Hepatocyte (in vitro differentiated cells): ENCODE measurements around the gene PYM1. TPM values are rescaled to one million over a fixed set of nuclear protein-coding genes. Genes with fewer than 3 reads are reported as not detected.
"Not testable (repeated sequence)": the region's sequence is repeated elsewhere in the genome, so short reads cannot be mapped to it uniquely, and the experiment has no call there.

Experiments used
- DNase-seq: peaks from one replicate; pipeline ENCODE4 v3.0.0-alpha.2; 2016; ENCODE audit warnings: low spot score
- H2AFZ ChIP-seq: fragments of 200-600 bp; sonication (generic); 2 replicates; pipeline ENCODE4 v1.6.0; 2016; ENCODE audit warnings: antibody characterized with exemption, mild to moderate bottlenecking
- H3K27ac ChIP-seq: fragments of 200-600 bp; sonication (generic); 2 replicates; pipeline ENCODE4 v1.5.1; 2016; ENCODE audit warnings: mild to moderate bottlenecking
- H3K27me3 ChIP-seq: fragments of 200-600 bp; sonication (generic); 2 replicates; pipeline ENCODE4 v1.6.1; 2016
- H3K36me3 ChIP-seq: fragments of 200-600 bp; sonication (generic); replicated peaks from 2 replicates; pipeline ENCODE4 v1.5.1; 2016; ENCODE audit warnings: low read depth; ENCODE audit not compliant: insufficient read depth
- H3K4me1 ChIP-seq: fragments of 200-600 bp; sonication (generic); 2 replicates; pipeline ENCODE4 v1.5.1; 2016; ENCODE audit warnings: mild to moderate bottlenecking, moderate library complexity; ENCODE audit not compliant: insufficient read depth
- H3K4me2 ChIP-seq: fragments of 200-600 bp; sonication (generic); 2 replicates; pipeline ENCODE4 v1.6.0; 2016
- H3K4me3 ChIP-seq: fragments of 200-600 bp; sonication (generic); 2 replicates; pipeline ENCODE4 v1.5.1; 2016; ENCODE audit warnings: mild to moderate bottlenecking
- H3K79me2 ChIP-seq: fragments of 200-600 bp; sonication (generic); 2 replicates; pipeline ENCODE4 v1.6.0; 2017; ENCODE audit warnings: mild to moderate bottlenecking
- H3K9me2 ChIP-seq: fragments of 200-600 bp; sonication (generic); replicated peaks from 2 replicates; pipeline ENCODE4 v1.6.0; 2017; ENCODE audit warnings: mild to moderate bottlenecking; ENCODE audit not compliant: insufficient read depth
- H3K9me3 ChIP-seq: fragments of 200-600 bp; sonication (generic); 2 replicates; pipeline ENCODE4 v1.5.1; 2016; ENCODE audit warnings: low read depth, mild to moderate bottlenecking
- H4K20me1 ChIP-seq: fragments of 200-600 bp; sonication (generic); 2 replicates; pipeline ENCODE4 v1.6.0; 2016; ENCODE audit warnings: mild to moderate bottlenecking; ENCODE audit not compliant: insufficient read depth, poor library complexity, severe bottlenecking
- EZH2 ChIP-seq: fragments of 200-600 bp; sonication (generic); IDR thresholded peaks from 2 replicates; pipeline ENCODE4 v1.6.1; 2016; ENCODE audit warnings: antibody characterized with exemption, mild to moderate bottlenecking, borderline replicate concordance
- EZH2phosphoT487 ChIP-seq: fragments of 200-600 bp; sonication (generic); IDR thresholded peaks from one replicate; pipeline ENCODE4 v1.6.1; 2018; ENCODE audit warnings: antibody characterized with exemption, mild to moderate bottlenecking, low read depth, moderate library complexity; ENCODE audit not compliant: unreplicated experiment, severe bottlenecking
- WGBS: methylation state at CpG from one replicate; pipeline ENCODE4 v1.1.6; 2016; ENCODE audit warnings: low lambda C conversion rate; ENCODE audit errors: missing lambda C conversion rate; 5-methylcytosine and 5-hydroxymethylcytosine counted together
- polyA plus RNA-seq: library from polyadenylated mRNA; unstranded; fragments of >200 nt; fragmentation: Nextera tagmentation; extraction: Ambion mirVana; gene quantifications from 2 replicates; pipeline ENCODE4 v1.2.1, GENCODE V29; 2016
- total RNA-seq: library from RNA; depleted of rRNA; stranded (reverse); fragments of >200 nt; gene quantifications from 2 replicates; pipeline ENCODE4 v1.2.3, GENCODE V29; 2014
- TF ChIP-seq, protein P1 (sequence below): fragments of 200-600 bp; sonication (generic); IDR thresholded peaks from 2 replicates; pipeline ENCODE4 v1.5.1; 2016; ENCODE audit warnings: antibody characterized with exemption, mild to moderate bottlenecking; ENCODE audit not compliant: poor library complexity

Gene PYM1
- total and polyA plus RNA-seq, 2 experiments from 2014 or later, result 44.5 to 51.1 TPM

GRCh38 chr12:55875704-55876467 lies 51.8 kb downstream of the PYM1 start:
- no peaks in the 10 kb centered on the region for H4K20me1 ChIP-seq
- no peak overlapping the region for H3K4me2 ChIP-seq
- 86% methylated on average over 4 of the region's 4 CpGs for WGBS
- H3K79me2 ChIP-seq, result no peaks in the 10 kb centered on the region
- no peaks in the 10 kb centered on the region for H3K36me3 ChIP-seq
- no peaks in the 10 kb centered on the region for H3K9me2 ChIP-seq
- no peak overlapping the region for H3K4me3 ChIP-seq
- H3K27me3 ChIP-seq, result no peaks in the 10 kb centered on the region
- no peak for TF ChIP-seq EZH2phosphoT487
- TF ChIP-seq EZH2, result no peak
- TF ChIP-seq, protein P1, sequence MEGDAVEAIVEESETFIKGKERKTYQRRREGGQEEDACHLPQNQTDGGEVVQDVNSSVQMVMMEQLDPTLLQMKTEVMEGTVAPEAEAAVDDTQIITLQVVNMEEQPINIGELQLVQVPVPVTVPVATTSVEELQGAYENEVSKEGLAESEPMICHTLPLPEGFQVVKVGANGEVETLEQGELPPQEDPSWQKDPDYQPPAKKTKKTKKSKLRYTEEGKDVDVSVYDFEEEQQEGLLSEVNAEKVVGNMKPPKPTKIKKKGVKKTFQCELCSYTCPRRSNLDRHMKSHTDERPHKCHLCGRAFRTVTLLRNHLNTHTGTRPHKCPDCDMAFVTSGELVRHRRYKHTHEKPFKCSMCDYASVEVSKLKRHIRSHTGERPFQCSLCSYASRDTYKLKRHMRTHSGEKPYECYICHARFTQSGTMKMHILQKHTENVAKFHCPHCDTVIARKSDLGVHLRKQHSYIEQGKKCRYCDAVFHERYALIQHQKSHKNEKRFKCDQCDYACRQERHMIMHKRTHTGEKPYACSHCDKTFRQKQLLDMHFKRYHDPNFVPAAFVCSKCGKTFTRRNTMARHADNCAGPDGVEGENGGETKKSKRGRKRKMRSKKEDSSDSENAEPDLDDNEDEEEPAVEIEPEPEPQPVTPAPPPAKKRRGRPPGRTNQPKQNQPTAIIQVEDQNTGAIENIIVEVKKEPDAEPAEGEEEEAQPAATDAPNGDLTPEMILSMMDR, result no peak
- no peak overlapping the region for H2AFZ ChIP-seq
- no peaks in the 10 kb centered on the region for H3K4me1 ChIP-seq
- DNase-seq, result no peak
- no peak overlapping the region for H3K27ac ChIP-seq
- no peaks in the 10 kb centered on the region for H3K9me3 ChIP-seq

GRCh38 chr12:55874443-55874842 lies 53.3 kb downstream of the PYM1 start:
- Histone ChIP-seq H3K9me2 (no peaks in the 10 kb centered on the region), H3K4me1 (no peaks in the 10 kb centered on the region), H3K9me3 (no peaks in the 10 kb centered on the region), H3K27me3 (no peaks in the 10 kb centered on the region), H3K27ac (no peak overlapping the region), H2AFZ (no peak overlapping the region), H4K20me1 (no peaks in the 10 kb centered on the region), H3K79me2 (no peaks in the 10 kb centered on the region), H3K36me3 (no peaks in the 10 kb centered on the region), H3K4me2 (no peak overlapping the region), H3K4me3 (no peak overlapping the region)
- DNase-seq, result no peak
- TF ChIP-seq, protein P1, result no peak
- no peak for TF ChIP-seq EZH2phosphoT487
- no peak for TF ChIP-seq EZH2
- WGBS, result 58% methylated on average over 2 of the region's 2 CpGs

DNA sequence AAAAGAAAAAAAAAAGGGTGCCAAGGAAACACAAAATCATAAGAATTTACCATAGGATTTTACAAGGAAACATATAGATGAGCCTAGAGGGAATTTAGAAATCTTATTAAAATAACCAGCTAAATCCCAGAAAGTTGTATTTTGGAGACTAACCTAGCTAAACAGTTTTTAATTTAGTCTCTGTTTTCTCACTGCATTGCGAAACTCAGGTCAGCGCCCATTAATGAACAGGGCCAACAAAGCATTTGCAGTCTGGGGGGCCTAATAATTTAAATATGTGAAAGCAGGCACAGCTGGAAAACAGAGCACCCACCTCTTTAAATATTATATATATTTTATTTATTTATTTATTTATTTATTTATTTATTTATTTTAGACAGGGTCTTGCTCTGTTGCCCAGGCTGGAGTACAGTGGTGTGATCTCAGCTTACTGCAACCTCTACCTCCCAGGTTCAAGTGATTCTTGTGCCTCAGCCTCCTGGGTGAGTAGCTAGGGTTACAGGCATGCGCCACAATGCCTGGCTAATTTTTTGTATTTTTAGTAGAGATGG lies 61.2 kb downstream of the PYM1 start:
- not testable (repeated sequence) for H3K9me2 ChIP-seq, H3K4me1 ChIP-seq, H3K27ac ChIP-seq, H2AFZ ChIP-seq, DNase-seq, H3K27me3 ChIP-seq, H3K4me2 ChIP-seq, H3K4me3 ChIP-seq, H4K20me1 ChIP-seq, H3K36me3 ChIP-seq, H3K9me3 ChIP-seq, H3K79me2 ChIP-seq
- over 99% methylated on average over 3 of the region's 3 CpGs for WGBS

- DNase-seq, result no peak
- H3K4me1 ChIP-seq, result no peaks in the 10 kb centered on the region
- WGBS, result 93% methylated on average over 2 of the region's 2 CpGs
Observed at GRCh38 chr12:55865327-55865726, 62.4 kb downstream of the PYM1 start.

GRCh38 chr12:55862931-55863330 lies 64.8 kb downstream of the PYM1 start:
- H2AFZ ChIP-seq, H4K20me1 ChIP-seq, H3K4me1 ChIP-seq, H3K9me2 ChIP-seq, H3K36me3 ChIP-seq, H3K79me2 ChIP-seq, H3K27me3 ChIP-seq, DNase-seq, H3K27ac ChIP-seq, H3K4me2 ChIP-seq, H3K9me3 ChIP-seq, H3K4me3 ChIP-seq: not testable (repeated sequence)
- 96% methylated on average over 13 of the region's 13 CpGs for WGBS

More at GRCh38 chr12:55865327-55865726, 62.4 kb downstream of the PYM1 start:
- no peak for TF ChIP-seq EZH2
- no peak for TF ChIP-seq EZH2phosphoT487
- TF ChIP-seq, protein P1, result no peak
- Histone ChIP-seq H3K9me3 (no peaks in the 10 kb centered on the region), H3K9me2 (no peaks in the 10 kb centered on the region), H3K79me2 (no peaks in the 10 kb centered on the region), H3K27me3 (no peaks in the 10 kb centered on the region), H3K27ac (no peak overlapping the region), H4K20me1 (no peaks in the 10 kb centered on the region), H3K4me2 (no peak overlapping the region), H3K36me3 (no peaks in the 10 kb centered on the region), H2AFZ (no peak overlapping the region), H3K4me3 (no peak overlapping the region)
